ENCODE results near the gene PPM1A.

Gene PPM1A

DNA sequence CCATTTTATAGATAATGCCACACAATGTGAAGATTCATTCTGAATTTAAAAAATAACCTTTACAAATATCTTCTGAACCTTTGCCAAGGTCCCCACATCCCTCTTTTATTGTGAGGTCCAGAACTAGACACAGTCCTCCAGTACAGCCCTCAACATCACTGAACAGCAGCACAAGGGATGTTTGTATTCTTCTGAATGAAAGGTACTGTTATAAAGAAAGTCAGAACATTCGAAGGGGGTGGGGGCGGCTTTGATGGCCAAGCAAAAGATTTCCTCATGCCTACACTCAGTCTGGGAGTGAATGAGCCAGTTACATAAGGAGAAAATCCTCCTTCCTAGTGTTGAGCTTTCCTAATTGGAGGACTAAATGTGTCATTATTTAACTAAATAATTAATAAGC, 77.3 kb downstream of the PPM1A start:
- DNase-seq = no peak

DNA sequence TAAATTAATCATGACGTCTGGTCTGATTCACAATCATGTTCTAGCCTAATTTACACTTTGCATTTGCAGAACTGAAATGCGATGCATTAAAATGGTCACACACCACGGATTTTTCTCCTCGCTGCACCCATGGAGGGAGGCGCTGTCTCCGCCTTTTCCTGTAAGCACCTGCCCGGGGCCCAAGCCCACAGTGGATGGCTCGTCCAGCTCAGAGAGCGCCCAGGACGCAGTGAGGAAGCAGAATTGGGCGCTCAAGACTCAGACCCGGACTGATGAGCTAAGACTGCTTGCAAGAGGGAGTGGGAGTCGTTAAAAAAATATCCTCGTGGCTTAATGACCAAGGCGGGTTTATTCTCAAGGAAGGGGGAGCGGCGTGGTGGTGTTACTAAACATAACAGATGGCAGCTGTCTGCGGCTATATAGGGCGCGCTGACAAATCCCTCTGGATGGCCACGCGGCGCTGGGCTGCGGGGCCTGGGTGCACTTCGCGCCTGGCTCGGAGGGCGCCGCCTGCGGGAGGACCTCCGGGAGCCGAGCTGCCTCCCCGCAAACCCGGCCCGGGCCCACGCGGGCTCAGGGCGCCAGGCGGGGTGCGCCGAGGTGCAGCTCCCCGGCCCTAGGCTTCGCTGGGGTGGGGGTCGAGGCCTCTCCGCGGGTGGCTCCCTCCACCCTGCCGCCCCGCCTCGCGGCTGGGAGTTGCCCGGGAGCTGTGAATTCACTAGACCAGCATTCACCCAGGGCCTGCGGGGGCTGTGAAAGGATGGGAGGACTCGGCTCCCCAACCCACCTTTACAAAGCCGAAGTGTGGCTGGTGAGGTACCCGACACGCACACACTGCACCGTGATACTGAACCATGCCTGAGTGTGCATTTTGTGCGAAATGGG, 78.7 kb downstream of the PPM1A start:
- DNase-seq = peak; percentile 72 to 81 (median 73)

GRCh38 chr14:60328583-60328982, 79.6 kb downstream of the PPM1A start:
- DNase-seq = no peak

GRCh38 chr14:60329274-60329673, 80.3 kb downstream of the PPM1A start:
- no peak for DNase-seq

GRCh38 chr14:60331201-60332045, 82.4 kb downstream of the PPM1A start:
- peak; percentile 72 to 87 (median 81) for DNase-seq

DNA sequence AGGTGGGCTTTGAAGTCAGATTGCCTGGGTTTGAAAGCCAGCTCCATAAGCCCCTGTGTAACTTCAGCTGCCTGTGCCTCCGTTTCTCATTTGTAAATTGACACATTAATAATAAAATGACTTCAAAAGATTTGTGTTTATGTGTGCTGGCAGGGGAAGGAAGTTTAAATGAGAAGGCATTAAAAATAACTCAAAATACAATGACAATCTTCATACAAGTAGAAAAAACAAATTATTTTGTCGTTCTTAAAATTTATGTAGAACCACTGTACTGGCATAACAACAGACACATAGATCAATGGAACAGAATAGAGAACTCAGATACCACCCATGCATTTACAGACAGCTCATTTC, 83.0 kb downstream of the PPM1A start:
- DNase-seq = no peak

DNA sequence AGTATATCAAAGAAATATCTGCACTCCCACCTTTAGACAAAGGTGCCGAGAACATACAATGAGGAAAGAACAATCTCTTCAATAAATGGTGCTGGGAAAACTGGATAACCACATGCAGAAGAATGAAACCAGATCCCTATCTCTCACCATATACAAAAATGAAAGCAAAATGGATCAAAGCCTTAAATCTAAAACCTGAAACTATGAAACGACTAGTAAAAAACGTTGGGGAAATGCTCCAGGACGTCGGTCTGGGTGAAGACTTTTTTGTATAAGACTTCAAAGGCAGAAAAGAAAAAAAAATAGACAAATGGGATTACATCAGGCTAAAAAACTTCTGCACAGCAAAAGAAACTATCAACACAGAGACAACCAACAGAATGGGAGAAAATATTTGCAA, 83.8 kb downstream of the PPM1A start:
- no peak for DNase-seq

- no peak for DNase-seq
Measured at GRCh38 chr14:60339571-60339970, 90.5 kb downstream of the PPM1A start.

- DNase-seq = no peak
Measured at GRCh38 chr14:60343571-60344071, 94.6 kb downstream of the PPM1A start.

DNA sequence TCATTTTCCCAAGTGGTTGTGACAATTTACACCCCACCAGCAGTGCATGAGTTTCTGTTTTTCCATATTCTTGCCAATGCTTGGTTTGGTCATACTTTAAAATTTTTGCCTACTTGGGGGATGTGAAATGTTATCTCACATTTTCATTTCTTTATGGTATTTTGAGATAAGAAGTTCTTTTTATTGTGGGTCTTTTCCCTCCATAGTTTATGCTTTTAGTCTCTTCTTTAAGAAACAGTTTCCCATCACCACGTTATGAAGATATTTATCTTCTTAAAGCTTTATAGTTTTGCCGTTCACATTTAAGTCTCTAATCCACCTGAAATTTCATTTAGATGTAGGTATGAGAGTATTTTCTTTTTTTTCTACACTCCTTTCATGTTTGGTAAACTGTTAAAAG, 95.7 kb downstream of the PPM1A start:
- DNase-seq = no peak

DNA sequence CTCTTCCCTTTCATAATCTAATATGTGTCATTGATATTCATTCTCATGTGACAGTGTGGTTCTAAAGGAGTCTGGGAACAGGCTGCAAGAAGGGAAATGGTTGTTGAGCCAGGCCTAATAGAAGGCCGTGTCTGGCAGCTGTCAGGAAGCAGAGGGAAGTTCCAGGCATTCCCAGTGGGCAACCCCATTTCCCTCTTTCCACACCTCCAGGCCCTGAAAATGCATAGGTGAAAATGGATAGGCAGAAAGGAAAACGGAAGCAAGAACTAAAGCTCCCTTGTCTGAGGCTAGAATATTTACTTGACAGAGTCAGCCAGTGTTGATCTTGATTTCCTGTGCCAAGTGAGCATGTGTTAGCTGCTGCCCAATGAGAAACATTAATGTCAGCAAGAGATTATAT, 97.7 kb downstream of the PPM1A start:
- DNase-seq = peak; percentile 21 to 50 (median 29)

GRCh38 chr14:60348211-60348610, 99.2 kb downstream of the PPM1A start:
- no peak for DNase-seq
